DOHH2 (cell line): ENCODE data around the gene PHLPP1.

Experiments
- EZH2phosphoT487 ChIP-seq: fragments of 200-600 bp; sonication (generic); IDR thresholded peaks from 2 replicates; pipeline ENCODE4 v1.6.1; 2017; ENCODE audit warnings: borderline replicate concordance, mild to moderate bottlenecking, antibody characterized with exemption, low read length, moderate library complexity, mixed read lengths
- TF ChIP-seq, protein P1 (sequence below): fragments of 200-600 bp; sonication (generic); IDR thresholded peaks from one replicate; pipeline ENCODE4 v1.5.1; 2014; ENCODE audit warnings: antibody characterized with exemption, mild to moderate bottlenecking, low read depth, low read length; ENCODE audit not compliant: poor library complexity, severe bottlenecking

DNA sequence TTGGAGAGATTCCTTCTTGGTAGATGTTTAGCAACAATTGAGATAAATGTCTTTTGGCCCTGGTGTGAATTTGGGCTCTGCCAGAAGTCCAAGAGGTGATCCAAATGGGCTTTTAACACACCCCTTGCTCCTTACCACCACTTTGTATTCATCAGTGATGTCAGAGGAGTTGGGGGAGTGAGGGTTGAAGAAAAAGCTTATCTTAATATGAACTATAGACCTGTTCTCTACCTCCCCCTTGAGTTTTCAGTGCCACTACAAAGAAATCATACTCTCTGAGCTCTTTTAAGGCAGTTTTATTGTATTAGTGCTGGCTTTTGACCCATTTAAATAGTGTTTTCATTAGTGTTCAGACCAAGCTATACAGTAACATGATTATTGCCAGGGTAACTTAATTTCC lies 229.1 kb downstream of the PHLPP1 start:
- TF ChIP-seq, protein P1, sequence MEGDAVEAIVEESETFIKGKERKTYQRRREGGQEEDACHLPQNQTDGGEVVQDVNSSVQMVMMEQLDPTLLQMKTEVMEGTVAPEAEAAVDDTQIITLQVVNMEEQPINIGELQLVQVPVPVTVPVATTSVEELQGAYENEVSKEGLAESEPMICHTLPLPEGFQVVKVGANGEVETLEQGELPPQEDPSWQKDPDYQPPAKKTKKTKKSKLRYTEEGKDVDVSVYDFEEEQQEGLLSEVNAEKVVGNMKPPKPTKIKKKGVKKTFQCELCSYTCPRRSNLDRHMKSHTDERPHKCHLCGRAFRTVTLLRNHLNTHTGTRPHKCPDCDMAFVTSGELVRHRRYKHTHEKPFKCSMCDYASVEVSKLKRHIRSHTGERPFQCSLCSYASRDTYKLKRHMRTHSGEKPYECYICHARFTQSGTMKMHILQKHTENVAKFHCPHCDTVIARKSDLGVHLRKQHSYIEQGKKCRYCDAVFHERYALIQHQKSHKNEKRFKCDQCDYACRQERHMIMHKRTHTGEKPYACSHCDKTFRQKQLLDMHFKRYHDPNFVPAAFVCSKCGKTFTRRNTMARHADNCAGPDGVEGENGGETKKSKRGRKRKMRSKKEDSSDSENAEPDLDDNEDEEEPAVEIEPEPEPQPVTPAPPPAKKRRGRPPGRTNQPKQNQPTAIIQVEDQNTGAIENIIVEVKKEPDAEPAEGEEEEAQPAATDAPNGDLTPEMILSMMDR = no peak
- TF ChIP-seq EZH2phosphoT487 = no peak
